GM19372 (cell line): ENCODE results near the gene CHST8.
"Not testable (repeated sequence)": the region's sequence is repeated elsewhere in the genome, so short reads cannot be mapped to it uniquely, and the experiment has no call there.

Experiments used
- ATAC-seq: cut with Tn5 transposase; IDR thresholded peaks from one replicate; pipeline ENCODE4 v1.9.1; 2021; ENCODE audit warnings: mild to moderate bottlenecking, low read depth, moderate library complexity; ENCODE audit not compliant: unreplicated experiment

The CHST8 gene

GRCh38 chr19:33804021-33804799 lies 182.5 kb downstream of the CHST8 start:
- no peak for ATAC-seq

DNA sequence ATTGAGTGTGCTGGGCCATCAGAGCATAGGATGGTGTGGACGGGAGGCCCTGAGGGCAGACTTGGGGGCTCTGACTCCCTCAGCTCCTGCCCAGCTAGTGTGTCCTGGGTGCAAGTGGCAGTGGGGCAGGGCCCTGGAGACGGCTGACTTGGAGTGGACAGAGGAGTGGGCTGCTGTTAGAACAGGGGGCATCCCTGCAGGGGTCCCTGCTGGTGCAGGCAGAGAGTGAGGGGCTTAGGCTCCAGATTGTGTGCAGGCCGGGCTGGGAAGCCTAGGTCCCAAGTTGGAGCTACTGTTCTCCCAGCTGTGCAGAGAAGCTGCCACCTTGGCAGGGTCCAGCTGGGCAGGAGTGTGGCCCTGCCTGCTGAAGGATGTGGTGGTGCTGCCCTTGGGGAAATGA lies 183.6 kb downstream of the CHST8 start:
- ATAC-seq, result no peak

DNA sequence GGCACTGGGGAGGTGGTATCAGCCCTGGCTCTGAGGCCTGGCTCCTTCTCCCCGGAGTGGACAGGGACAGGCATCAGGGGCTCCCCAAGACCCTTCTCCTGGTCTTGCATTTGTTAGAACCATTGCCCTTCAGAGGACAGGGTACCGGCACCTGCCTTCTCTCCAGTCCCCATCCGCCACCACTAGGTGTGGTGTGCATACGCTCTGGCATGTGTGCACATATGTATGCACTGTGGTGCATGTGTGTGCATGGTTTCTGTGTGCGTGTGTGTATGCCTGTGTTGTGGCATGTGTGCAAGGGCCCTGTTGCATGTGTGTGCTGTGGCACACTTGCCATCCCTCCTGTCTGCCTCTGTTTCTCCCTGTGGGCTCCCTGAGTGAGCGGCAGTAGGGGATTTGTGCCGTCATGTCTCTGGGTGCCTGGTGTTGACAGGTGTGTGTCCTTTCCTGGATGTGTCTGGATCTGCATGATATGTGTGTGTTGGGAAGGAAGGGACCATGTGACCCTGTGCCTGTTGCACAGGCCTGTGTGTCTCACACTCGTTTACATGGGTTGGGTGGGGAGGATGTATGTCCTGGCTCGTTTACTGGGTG lies 184.2 kb downstream of the CHST8 start:
- no peak for ATAC-seq

DNA sequence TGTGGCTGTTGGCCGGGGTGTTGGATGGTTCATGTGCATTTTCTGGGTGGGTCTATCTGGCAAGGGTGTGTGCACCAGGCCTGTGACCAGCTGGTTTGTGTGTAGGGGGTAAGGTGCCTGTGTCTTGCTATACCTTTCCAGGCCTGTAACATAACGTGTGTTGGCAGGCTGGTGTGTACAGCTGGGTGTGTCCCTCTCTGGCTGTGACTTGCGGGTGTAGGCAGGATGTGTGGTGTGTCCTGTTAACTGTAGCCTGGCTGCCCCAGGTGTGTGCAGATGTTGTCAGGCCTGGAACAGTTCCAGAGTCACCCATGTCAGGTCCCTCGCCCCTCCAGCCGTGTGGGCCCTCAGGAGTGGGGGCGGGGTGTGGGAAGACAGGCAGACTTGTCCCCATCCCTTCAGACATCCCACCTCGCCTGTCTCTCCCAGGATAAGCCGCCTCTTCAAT lies 184.7 kb downstream of the CHST8 start:
- no peak for ATAC-seq

DNA sequence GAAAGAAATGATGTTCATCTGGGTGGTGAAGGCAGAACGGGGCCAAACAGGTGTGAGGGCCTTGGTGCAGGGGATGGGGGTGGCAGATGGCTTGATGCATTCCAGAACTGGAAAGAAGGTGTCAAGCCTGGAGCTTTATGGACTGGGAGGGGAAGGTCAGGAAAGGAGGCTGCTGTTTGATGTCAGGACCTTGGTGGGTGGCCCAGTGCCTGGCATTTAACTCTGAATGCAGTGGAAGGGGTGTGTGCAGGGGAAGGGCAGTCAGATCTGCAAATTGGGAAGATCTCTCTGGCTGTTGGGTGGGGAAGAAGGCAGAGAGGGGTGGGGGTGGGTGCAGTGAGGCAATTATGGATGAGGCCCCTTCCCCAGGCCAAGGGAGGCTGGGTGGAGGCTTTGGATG lies 186.6 kb downstream of the CHST8 start:
- ATAC-seq, result no peak

DNA sequence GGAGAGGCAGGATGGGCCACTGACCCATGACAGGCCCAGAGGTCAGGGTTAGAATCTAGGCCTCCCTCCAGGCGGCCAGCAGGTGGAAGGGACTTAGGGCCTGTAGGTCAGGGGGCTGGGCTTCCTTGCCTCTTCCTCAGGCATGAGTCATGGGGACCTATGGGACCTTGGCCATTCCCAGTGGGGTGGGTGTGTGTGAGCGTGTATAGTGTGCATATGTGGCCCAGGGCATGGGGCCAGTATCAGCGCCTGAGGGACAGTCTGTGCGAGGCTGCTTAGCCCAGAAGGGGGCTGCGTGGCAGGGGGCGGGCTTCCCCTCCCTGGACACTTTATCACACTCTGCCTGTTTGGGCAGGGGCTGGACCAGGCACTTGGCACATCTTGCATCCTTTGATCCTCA lies 188.2 kb downstream of the CHST8 start:
- no peak for ATAC-seq

DNA sequence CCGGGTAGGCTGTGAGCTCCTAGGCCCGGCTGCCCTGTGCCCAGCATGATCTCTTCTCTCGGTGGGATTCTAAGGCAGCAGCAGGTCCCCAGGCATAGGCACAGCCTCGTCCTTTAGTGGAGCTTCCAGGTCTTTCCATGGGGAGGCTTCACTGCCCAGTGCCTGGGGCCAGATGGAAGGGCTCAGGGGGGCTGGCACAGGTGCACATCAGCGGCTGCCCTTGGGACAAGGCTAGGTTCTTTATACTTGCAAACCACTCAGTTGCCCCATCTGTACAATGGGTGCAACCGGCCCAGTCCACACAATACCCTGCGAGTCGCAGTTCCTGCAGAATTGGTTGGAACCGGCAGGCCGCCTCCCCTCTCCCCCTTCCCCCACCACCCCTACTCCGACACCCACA lies 189.1 kb downstream of the CHST8 start:
- no peak for ATAC-seq

GRCh38 chr19:33811246-33811645 lies 189.5 kb downstream of the CHST8 start:
- no peak for ATAC-seq

GRCh38 chr19:33811736-33812387 lies 190.1 kb downstream of the CHST8 start:
- no peak for ATAC-seq

DNA sequence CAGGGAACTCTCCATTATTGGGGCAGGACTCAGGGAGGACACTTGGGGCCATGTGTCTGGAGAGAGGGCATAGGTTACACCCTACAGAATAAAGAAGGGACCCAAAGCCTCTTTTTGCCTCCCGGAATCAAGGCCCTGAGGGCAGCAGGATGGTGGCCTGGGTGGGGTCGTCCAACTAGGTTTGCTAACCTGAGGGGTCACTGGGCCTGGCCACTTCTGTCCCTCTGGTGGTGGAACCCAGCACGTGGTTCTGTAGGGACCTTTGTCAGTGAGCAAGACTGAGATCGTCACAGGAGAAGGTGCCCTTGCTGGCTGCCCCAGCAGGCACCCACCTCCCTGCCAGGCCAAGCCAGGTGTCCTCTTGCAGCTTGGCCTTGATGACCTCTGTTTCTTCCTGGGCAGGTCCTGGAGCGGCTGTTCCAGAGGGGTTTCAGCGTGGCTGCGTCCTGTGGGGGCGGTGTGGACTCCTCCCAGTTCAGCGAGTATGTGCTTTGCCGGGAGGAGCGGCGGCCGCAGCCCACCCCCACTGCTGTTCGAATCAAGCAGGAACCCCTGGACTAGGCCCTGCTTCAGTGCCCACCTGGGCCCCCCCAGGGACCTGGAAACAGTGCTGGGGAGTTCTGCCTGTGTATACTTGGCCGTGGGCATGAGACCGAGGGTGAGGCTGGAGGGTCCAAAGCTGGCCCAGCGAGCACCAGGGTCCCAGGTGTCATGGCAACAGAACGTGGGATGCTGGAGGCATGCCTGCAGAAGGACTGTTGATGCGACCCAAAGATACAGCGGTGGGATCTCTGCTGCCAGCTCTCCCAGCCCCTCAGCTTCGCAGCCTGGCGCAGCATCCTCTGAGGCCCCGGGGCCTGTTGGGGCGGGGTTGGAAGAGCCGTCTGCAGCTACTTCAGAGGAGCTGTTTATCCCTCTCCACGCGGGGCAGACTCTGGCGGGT lies 190.9 kb downstream of the CHST8 start:
- no peak for ATAC-seq

GRCh38 chr19:33813391-33814101 lies 191.8 kb downstream of the CHST8 start:
- no peak for ATAC-seq

DNA sequence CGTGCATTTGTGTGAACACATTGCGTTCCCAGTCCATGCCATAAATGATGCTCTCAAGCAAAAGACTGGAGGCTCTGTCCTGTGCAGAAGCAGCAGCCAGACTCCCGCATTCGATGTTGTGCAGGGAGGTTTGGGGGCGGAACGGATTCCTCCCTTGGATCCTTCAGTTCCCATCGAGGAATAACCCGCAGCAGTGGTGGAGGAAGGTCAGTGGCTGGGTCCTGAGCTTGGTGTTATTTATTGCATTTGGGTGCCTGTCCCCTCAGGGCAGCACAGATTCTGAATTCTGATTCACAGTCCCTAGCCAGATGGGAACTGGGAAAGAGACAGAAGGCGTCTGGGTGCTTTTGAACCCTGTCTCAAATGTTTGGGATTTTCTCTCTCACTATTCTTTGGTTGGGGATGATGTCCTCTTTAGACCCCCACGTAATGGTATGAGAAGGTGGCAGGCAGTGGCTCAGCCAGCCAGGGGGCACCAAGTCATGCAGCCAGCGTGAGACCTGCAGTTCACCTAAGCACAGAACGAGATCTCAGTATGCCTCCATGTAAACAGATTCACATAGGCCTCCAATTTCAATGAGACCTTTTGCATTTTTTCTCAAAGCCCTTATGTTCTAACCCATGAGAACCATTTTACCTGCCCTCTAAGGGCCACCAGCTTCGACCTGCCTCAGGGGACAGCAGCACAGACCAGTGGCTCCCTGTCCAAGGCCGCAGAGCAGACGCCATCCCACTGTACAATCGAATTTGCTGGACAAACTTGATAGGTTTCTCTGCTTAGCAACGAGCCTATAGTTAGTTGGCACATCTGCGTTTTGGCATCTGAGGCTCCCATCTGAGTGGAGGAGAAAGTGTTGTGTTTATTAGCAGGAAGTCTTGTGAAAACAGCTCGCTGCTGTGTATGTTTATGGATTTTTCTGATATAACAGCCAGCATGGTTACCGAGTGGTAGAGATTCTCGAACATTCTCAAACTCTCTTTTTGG lies 192.7 kb downstream of the CHST8 start:
- no peak for ATAC-seq

- no peak for ATAC-seq
These were observed 193.9 kb downstream of the CHST8 start for GRCh38 chr19:33815380-33816340.

- no peak for ATAC-seq
These were observed 196.7 kb downstream of the CHST8 start for GRCh38 chr19:33818411-33818810.

DNA sequence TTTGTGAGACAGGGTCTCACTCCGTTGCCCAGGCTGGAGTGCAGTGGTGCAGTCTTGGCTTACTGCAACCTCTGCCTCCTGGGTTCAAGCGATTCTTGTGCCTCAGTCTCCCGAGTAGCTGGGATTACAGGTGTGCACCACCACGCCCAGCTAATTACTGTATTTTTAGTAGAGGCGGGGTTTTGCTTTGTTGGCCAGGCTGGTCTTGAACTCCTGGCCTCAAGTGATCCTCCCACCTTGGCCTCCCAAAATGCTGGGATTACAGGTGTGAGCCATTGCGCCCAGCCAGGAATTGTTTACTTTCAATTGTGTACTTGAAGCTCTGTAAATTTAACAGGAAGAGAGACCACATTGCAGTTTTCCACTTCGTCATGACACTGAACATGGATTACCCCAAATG lies 197.3 kb downstream of the CHST8 start:
- ATAC-seq, result not testable (repeated sequence)

GRCh38 chr19:33819506-33819879 lies 197.7 kb downstream of the CHST8 start:
- no peak for ATAC-seq

GRCh38 chr19:33819880-33820781 lies 198.4 kb downstream of the CHST8 start:
- ATAC-seq, result peak; percentile 66
